Neural progenitor cell (in vitro differentiated cells): ENCODE results near the gene RPL7A.

Experiments
- EZH2 ChIP-seq: fragments of 200-600 bp; sonication (generic); IDR thresholded peaks from 2 replicates; pipeline ENCODE4 v1.6.1; 2017; ENCODE audit warnings: antibody characterized with exemption, mild to moderate bottlenecking, moderate library complexity
- EZH2phosphoT487 ChIP-seq: fragments of 200-600 bp; sonication (generic); IDR thresholded peaks from 2 replicates; pipeline ENCODE4 v1.6.1; 2017; ENCODE audit warnings: antibody characterized with exemption
- TF ChIP-seq, protein P1 (sequence below): fragments of 200-600 bp; sonication (generic); IDR thresholded peaks from 2 replicates; pipeline ENCODE4 v1.5.1; 2017; ENCODE audit warnings: antibody characterized with exemption, mild to moderate bottlenecking

- TF ChIP-seq, protein P1, sequence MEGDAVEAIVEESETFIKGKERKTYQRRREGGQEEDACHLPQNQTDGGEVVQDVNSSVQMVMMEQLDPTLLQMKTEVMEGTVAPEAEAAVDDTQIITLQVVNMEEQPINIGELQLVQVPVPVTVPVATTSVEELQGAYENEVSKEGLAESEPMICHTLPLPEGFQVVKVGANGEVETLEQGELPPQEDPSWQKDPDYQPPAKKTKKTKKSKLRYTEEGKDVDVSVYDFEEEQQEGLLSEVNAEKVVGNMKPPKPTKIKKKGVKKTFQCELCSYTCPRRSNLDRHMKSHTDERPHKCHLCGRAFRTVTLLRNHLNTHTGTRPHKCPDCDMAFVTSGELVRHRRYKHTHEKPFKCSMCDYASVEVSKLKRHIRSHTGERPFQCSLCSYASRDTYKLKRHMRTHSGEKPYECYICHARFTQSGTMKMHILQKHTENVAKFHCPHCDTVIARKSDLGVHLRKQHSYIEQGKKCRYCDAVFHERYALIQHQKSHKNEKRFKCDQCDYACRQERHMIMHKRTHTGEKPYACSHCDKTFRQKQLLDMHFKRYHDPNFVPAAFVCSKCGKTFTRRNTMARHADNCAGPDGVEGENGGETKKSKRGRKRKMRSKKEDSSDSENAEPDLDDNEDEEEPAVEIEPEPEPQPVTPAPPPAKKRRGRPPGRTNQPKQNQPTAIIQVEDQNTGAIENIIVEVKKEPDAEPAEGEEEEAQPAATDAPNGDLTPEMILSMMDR = no peak
- TF ChIP-seq EZH2 = no peak
- TF ChIP-seq EZH2phosphoT487 = no peak
Observed at GRCh38 chr9:133348718-133349573, 928 bp downstream of the RPL7A start.
